HEK293T (cell line): ENCODE results near the gene FEZF1.

ENCODE experiments used
- ARNT ChIP-seq: fragments of 450-650 bp; IDR thresholded peaks from 2 replicates; pipeline ENCODE4 v1.6.1; 2017; ENCODE audit warnings: mild to moderate bottlenecking
- BHLHE40 ChIP-seq: fragments of 450-650 bp; IDR thresholded peaks from 2 replicates; pipeline ENCODE4 v1.6.1; 2016; ENCODE audit warnings: mild to moderate bottlenecking, moderate library complexity, borderline replicate concordance
- CTBP1 ChIP-seq: fragments of 450-650 bp; IDR thresholded peaks from 2 replicates; pipeline ENCODE4 v1.6.1; 2016; ENCODE audit warnings: borderline replicate concordance
- ELF4 ChIP-seq: fragments of 450-650 bp; IDR thresholded peaks from 2 replicates; pipeline ENCODE4 v1.6.1; 2017; ENCODE audit warnings: antibody characterized with exemption
- FOXK2 ChIP-seq: fragments of 450-650 bp; IDR thresholded peaks from 2 replicates; pipeline ENCODE4 v1.6.1; 2016; ENCODE audit warnings: mild to moderate bottlenecking
- HDGF ChIP-seq: fragments of 450-650 bp; IDR thresholded peaks from 2 replicates; pipeline ENCODE4 v1.6.1; 2017; ENCODE audit warnings: antibody characterized with exemption, borderline replicate concordance
- L3MBTL2 ChIP-seq: fragments of 450-650 bp; conservative IDR thresholded peaks from 2 replicates; pipeline ENCODE4 v1.6.1; 2016; ENCODE audit warnings: mild to moderate bottlenecking
- LEF1 ChIP-seq: fragments of 450-650 bp; IDR thresholded peaks from 2 replicates; pipeline ENCODE4 v1.6.1; 2017; ENCODE audit warnings: mild to moderate bottlenecking, borderline replicate concordance
- NFRKB ChIP-seq: fragments of 450-650 bp; IDR thresholded peaks from 2 replicates; pipeline ENCODE4 v1.6.1; 2016; ENCODE audit warnings: mild to moderate bottlenecking, moderate library complexity
- SP1 ChIP-seq: fragments of 450-650 bp; IDR thresholded peaks from 2 replicates; pipeline ENCODE4 v1.6.1; 2017
- SUZ12 ChIP-seq: fragments of 450-650 bp; IDR thresholded peaks from 2 replicates; pipeline ENCODE4 v1.6.1; 2016; ENCODE audit warnings: mild to moderate bottlenecking
- TARDBP ChIP-seq: fragments of 450-650 bp; IDR thresholded peaks from 2 replicates; pipeline ENCODE4 v1.6.1; 2016
- ZNF384 ChIP-seq: fragments of 450-650 bp; IDR thresholded peaks from 2 replicates; pipeline ENCODE4 v1.6.1; 2016
- TF ChIP-seq, protein P1 (sequence below): fragments of 450-650 bp; IDR thresholded peaks from 2 replicates; pipeline ENCODE4 v1.6.1; 2016

DNA sequence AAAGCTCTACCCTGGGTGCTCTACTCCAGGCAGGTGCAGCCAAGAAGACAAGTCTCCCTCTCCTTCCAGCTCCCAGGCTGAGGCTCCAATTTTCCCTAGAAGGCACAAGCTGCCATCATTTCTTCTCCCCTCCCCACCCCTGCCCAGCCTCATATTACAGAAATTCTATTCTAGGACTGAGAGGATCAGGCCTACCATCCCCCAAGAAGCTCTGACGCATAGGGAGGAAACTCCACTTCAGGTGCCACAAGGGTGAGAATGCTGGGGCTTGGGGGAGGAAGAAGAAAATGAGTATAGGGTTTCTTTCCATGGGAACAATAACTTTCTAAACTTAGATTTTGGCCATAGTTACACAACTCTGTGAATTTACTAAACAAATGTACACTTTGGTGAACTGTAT is 35.3 kb downstream of the FEZF1 start:
- no peak for TF ChIP-seq LEF1
- no peak for TF ChIP-seq ZNF384
- TF ChIP-seq SUZ12: no peak
- TF ChIP-seq SP1: no peak
- no peak for TF ChIP-seq TARDBP
- TF ChIP-seq, protein P1, sequence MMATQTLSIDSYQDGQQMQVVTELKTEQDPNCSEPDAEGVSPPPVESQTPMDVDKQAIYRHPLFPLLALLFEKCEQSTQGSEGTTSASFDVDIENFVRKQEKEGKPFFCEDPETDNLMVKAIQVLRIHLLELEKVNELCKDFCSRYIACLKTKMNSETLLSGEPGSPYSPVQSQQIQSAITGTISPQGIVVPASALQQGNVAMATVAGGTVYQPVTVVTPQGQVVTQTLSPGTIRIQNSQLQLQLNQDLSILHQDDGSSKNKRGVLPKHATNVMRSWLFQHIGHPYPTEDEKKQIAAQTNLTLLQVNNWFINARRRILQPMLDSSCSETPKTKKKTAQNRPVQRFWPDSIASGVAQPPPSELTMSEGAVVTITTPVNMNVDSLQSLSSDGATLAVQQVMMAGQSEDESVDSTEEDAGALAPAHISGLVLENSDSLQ: no peak
- no peak for TF ChIP-seq BHLHE40
- no peak for TF ChIP-seq ELF4
- TF ChIP-seq FOXK2: no peak
- no peak for TF ChIP-seq HDGF
- no peak for TF ChIP-seq NFRKB
- no peak for TF ChIP-seq CTBP1
- TF ChIP-seq L3MBTL2: no peak
- no peak for TF ChIP-seq ARNT
